Measurements from ENCODE around the gene TRIM44.
"Not testable (repeated sequence)": the region's sequence is repeated elsewhere in the genome, so short reads cannot be mapped to it uniquely, and the experiment has no call there.

Gene TRIM44

GRCh38 chr11:35751664-35752061 is 89.1 kb downstream of the TRIM44 start:
- no peak for DNase-seq (ENCODE audit: low read depth in 2 of 2)

GRCh38 chr11:35752115-35752514 is 89.5 kb downstream of the TRIM44 start:
- DNase-seq (ENCODE audit: low read depth in 2 of 2), result no peak

- DNase-seq (ENCODE audit: low read depth in 2 of 2), result not testable (repeated sequence)
These were observed 91.0 kb downstream of the TRIM44 start for GRCh38 chr11:35753573-35753972.

- not testable (repeated sequence) for DNase-seq (ENCODE audit: low read depth in 2 of 2)
These were observed 97.4 kb downstream of the TRIM44 start for GRCh38 chr11:35759951-35760350.

GRCh38 chr11:35761899-35762298 is 99.3 kb downstream of the TRIM44 start:
- DNase-seq (ENCODE audit: low read depth in 2 of 2), result no peak

GRCh38 chr11:35763301-35763700 is 100.7 kb downstream of the TRIM44 start:
- DNase-seq (ENCODE audit: low read depth in 2 of 2), result no peak

GRCh38 chr11:35763765-35764164 is 101.2 kb downstream of the TRIM44 start:
- no peak for DNase-seq (ENCODE audit: low read depth in 2 of 2)

GRCh38 chr11:35764417-35764816 is 101.8 kb downstream of the TRIM44 start:
- no peak for DNase-seq (ENCODE audit: low read depth in 2 of 2)

- DNase-seq (ENCODE audit: low read depth in 2 of 2), result no peak
These were observed 102.6 kb downstream of the TRIM44 start for GRCh38 chr11:35765211-35765610.

GRCh38 chr11:35766651-35767050 is 104.1 kb downstream of the TRIM44 start:
- no peak for DNase-seq (ENCODE audit: low read depth in 2 of 2)

- DNase-seq (ENCODE audit: low read depth in 2 of 2), result not testable (repeated sequence)
These were observed 107.8 kb downstream of the TRIM44 start for GRCh38 chr11:35770425-35770824.

- DNase-seq (ENCODE audit: low read depth in 2 of 2), result no peak
These were observed 109.1 kb downstream of the TRIM44 start for GRCh38 chr11:35771722-35772121.

- DNase-seq (ENCODE audit: low read depth in 2 of 2), result not testable (repeated sequence)
These were observed 114.7 kb downstream of the TRIM44 start for GRCh38 chr11:35777241-35777640.

- not testable (repeated sequence) for DNase-seq (ENCODE audit: low read depth in 2 of 2)
These were observed 116.4 kb downstream of the TRIM44 start for GRCh38 chr11:35778943-35779342.

GRCh38 chr11:35779409-35779808 is 116.8 kb downstream of the TRIM44 start:
- DNase-seq (ENCODE audit: low read depth in 2 of 2), result no peak

- no peak for DNase-seq (ENCODE audit: low read depth in 2 of 2)
These were observed 118.6 kb downstream of the TRIM44 start for GRCh38 chr11:35780951-35781860.

GRCh38 chr11:35781861-35782470 is 119.4 kb downstream of the TRIM44 start:
- no peak for DNase-seq (ENCODE audit: low read depth in 2 of 2)

GRCh38 chr11:35783809-35784208 is 121.2 kb downstream of the TRIM44 start:
- no peak for DNase-seq (ENCODE audit: low read depth in 2 of 2)

GRCh38 chr11:35784699-35785098 is 122.1 kb downstream of the TRIM44 start:
- DNase-seq (ENCODE audit: low read depth in 2 of 2), result no peak

GRCh38 chr11:35785287-35786167 is 123.0 kb downstream of the TRIM44 start:
- no peak for DNase-seq (ENCODE audit: low read depth in 2 of 2)

- no peak for DNase-seq (ENCODE audit: low read depth in 2 of 2)
These were observed 123.6 kb downstream of the TRIM44 start for GRCh38 chr11:35786188-35786587.

GRCh38 chr11:35787013-35787504 is 124.5 kb downstream of the TRIM44 start:
- no peak for DNase-seq (ENCODE audit: low read depth in 2 of 2)

Measured in activated CD4-positive, alpha-beta T cell treated with anti-CD3 and anti-CD28 coated beads for 24 hours (primary cell).